Activated CD4-positive, alpha-beta T cell treated with anti-CD3 and anti-CD28 coated beads for 4 hours (primary cell): ENCODE measurements around the gene PPP2R3A.

ENCODE experiments used
- DNase-seq, 2 donors: peaks; one replicate each; pipeline ENCODE4 v3.0.0-alpha.2; 2020

Gene PPP2R3A

GRCh38 chr3:135975053-135975452 is 9.5 kb downstream of the PPP2R3A start:
- no peak for DNase-seq

GRCh38 chr3:135975536-135975935 is 10.0 kb downstream of the PPP2R3A start:
- DNase-seq: no peak

DNA sequence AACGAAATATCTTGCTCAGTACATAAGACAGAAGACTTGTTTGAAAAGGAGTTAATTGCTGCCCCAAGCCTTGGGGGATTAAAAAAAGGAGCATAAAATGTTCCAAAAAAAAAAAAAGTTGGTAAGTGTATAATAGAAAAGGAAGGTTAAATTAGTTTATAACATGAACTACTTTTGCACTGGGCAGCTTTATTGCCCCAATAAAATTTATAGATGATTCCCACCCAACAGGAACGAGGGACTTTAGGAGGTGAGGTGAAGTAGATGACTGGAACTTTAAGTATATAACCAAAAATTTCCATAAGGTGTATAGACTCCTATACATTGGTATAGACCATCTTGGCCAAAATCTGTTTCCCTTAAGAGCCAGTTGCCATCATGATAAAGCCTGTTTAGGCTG is 14.8 kb downstream of the PPP2R3A start:
- no peak for DNase-seq

- DNase-seq: no peak
Observed at GRCh38 chr3:135981701-135982403, 16.3 kb downstream of the PPP2R3A start.

GRCh38 chr3:135982404-135982761 is 16.9 kb downstream of the PPP2R3A start:
- DNase-seq: no peak

- DNase-seq: no peak
Observed at GRCh38 chr3:135982922-135983581, 17.5 kb downstream of the PPP2R3A start.

DNA sequence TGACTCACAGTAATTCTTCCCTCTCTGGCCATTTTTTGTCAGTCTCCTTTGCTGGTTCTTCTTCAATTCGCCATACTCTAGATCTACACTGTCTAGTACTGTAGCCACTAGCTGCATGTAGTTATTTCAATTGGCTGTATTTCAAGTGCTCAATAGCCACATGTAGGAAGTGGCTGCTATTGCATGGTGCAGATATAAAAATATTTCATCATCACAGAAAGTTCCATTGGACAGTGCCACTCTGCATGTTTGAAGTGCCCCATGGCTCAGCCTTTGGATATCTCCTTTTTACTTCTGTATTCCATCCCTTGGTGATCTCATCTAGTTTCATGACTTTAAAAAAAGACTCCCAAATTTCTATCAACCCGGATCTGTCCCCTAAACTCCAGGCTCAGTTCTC is 22.1 kb downstream of the PPP2R3A start:
- no peak for DNase-seq

DNA sequence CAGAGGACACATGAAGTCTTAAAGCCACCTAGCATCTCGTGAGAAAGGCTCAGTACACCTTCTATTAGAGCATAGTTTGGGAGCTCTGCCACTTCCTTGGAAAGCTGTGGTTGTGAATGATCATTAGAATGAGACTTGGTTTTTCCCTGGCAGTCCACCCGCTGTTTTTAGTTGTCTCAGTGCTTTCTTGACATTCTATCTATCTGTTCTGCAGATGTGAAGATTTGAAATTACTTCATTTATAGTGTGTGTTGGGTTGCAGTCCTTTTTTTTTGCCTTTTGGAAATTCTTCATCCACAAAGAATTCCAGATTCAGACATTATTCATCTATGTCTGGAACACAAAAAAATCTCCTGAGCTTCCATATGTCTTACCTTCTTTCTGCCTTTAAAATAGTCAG is 23.7 kb downstream of the PPP2R3A start:
- no peak for DNase-seq

GRCh38 chr3:135990903-135991302 is 25.4 kb downstream of the PPP2R3A start:
- DNase-seq: no peak

DNA sequence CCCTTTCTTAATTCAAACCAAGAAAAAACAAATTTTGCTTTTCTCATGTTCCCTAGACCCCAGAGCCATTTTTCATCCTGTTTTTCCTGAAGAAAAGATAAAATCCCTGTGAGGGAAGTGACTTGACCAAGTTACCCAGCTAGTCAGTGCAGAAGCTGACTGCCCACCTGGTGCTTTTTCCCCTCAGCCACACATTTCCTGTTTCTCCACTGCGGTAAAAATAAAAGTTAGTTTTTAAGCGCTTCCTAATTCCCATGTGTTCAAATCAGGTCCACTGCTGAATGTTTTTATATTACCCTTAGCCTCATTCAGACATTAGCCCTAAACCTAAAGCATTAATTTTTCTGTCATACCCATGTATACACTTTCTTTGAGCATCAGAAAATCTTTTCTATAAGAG is 26.1 kb downstream of the PPP2R3A start:
- no peak for DNase-seq

GRCh38 chr3:135992072-135992471 is 26.5 kb downstream of the PPP2R3A start:
- DNase-seq: no peak

GRCh38 chr3:135994708-135995337 is 29.3 kb downstream of the PPP2R3A start:
- DNase-seq: no peak

- DNase-seq: no peak
Observed at GRCh38 chr3:135995766-135996165, 30.2 kb downstream of the PPP2R3A start.

- DNase-seq: no peak
Observed at GRCh38 chr3:135997554-135998320, 32.2 kb downstream of the PPP2R3A start.

GRCh38 chr3:136008221-136008620 is 42.7 kb downstream of the PPP2R3A start:
- DNase-seq: no peak

DNA sequence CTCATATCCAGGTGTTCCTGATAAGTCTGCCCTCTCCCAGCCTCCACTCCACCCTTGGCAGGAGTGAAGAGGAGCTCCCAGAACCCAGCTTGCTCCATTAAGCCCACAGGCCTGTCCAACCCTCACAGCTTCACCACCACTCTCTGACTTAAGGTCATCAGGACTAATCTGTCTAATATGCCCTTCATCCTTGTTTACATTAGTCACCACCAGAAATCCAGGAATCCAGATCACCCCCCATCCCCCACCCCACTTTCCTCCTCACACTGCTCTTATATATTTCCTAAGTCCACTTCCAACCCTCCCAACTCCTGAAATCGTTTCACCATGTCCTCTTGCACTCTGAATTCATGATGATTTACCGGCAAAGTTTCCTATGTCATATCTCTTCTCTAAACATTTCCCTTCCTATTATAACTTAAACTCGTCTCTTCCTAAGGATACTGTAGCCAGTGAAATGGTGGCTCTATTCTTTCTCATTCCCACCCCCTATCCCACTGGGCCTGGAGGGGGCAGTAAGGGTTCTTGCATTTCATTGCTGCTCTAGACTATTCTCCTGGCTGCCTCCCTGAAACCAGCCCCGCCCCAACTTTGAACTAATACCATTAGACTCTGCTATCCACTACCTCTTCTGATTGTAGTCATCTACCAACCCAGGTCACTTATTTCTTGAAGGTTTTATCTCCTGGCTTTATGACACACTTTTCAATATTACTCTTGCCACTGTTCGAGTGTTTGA is 43.4 kb downstream of the PPP2R3A start:
- DNase-seq: no peak

DNA sequence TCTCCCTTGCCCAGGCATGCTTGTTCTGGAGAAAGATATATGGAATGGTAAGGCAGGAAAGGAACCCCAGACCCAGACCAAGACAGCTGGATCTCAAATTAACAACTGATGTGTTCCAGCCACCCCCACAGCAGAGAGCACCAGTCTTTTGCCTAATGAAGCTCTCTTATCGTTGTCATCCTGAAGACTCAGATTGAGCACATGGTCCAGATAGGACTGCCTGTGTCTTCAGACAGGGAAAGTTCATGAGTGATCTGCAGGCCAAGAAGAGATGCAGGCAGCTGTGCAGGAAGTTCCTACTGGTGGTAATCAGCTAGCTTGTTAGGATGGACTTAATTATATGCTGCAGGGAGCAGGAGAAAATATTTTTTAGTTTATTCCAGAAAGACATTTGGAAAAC is 53.3 kb downstream of the PPP2R3A start:
- DNase-seq: no peak

DNA sequence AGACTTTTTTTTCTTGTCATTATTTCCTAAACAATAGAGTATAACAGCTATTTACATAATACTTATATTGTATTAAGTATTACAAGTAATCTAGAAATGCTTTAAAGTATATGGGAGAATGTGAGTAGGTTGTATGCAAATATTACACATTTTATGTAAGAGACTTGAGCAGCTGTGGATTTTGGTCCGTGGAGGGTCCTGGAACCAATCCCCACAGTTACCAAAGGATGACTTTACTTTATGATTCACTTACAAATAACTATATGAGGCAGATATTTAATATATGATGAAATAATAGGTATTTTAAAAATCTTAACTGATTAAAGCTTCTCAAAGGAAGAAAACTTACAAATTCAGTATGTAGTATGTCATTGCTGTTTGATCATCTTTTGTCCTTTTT is 56.3 kb downstream of the PPP2R3A start:
- no peak for DNase-seq

DNA sequence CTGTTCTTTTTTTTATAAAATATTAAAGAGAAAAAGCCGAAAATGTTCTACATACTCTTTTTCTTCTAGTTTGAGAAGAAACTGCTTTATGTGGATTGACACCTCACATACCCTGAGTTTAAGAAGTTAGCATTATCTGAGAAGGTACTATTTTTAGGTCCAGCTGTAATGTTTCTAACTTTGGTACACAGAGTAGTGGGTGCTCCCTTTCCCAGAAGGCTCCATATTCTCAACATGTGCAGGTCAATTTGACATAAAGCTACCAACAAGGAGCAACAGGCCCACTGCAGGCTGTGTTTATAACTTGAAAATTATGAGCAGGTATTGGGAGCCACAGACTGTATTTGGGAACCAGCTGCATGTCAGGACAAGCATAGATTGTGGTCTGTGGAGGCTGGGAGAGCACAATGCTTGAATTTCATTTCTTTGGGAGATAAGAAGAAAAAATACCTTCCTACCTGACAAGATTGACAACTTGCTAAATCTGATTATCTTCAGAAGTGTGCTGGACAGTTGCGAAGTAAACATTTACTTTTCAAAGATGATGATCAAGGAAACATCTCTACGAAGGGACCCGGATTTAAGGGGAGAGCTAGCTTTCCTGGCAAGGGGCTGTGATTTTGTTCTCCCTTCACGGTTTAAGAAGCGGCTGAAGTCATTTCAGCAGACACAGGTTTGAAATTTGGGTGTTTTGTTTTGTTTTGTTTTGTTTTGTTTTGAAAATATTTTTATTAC is 57.2 kb downstream of the PPP2R3A start:
- DNase-seq: no peak

GRCh38 chr3:136023264-136023978 is 57.9 kb downstream of the PPP2R3A start:
- DNase-seq: no peak

DNA sequence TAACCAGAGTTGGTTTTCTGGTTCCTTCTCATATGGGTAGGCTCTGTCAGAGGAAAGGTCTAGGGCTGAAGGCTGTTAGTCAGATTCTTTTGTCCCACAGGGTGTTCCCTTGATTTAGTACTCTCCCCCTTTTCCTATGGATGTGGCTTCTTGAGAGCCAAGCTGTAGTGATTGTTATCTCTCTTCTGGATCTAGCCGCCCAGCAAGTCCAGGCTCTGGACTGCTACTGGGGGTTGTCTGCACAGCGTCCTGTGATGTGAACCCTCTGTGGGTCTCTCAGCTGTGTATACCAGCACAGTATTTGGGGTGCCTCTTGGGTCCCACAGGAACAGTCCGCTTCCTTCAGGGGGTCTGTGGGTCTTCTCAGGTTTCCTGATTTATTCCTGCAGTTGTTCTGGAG is 70.8 kb downstream of the PPP2R3A start:
- no peak for DNase-seq

GRCh38 chr3:136038668-136039067 is 73.1 kb downstream of the PPP2R3A start:
- no peak for DNase-seq
